Liver (tissue), 9 donors: ENCODE results near the gene NOC2L. TPM values are rescaled to one million over a fixed set of nuclear protein-coding genes. Genes with fewer than 3 reads are reported as not detected.

Source experiments
- DNase-seq: peaks from one replicate; pipeline ENCODE4 v3.0.0-alpha.2; 2017; ENCODE audit warnings: low spot score
- H3K27ac ChIP-seq, 2 donors: one replicate each; pipeline ENCODE4 v1.7.0; 2013; ENCODE audit warnings: inconsistent platforms in 2 of 2, low read length in 2 of 2, control low read depth in 1 of 2, low read depth in 1 of 2, mild to moderate bottlenecking in 1 of 2
- H3K27me3 ChIP-seq, 4 donors: one replicate each; pipeline versions ENCODE4 v1.6.1 to v1.7.0; 2013; ENCODE audit warnings: low read length in 3 of 4, inconsistent platforms in 1 of 4, mild to moderate bottlenecking in 1 of 4, moderate library complexity in 1 of 4; ENCODE audit not compliant: control insufficient read depth in 4 of 4, insufficient read depth in 4 of 4
- H3K36me3 ChIP-seq, 4 donors: one replicate each; pipeline versions ENCODE4 v1.6.1 to v1.7.0; 2013; ENCODE audit warnings: low read length in 3 of 4, mild to moderate bottlenecking in 3 of 4, low read depth in 1 of 4, moderate library complexity in 1 of 4; ENCODE audit not compliant: control insufficient read depth in 4 of 4, insufficient read depth in 3 of 4
- H3K4me1 ChIP-seq, 4 donors: one replicate each; pipeline versions ENCODE4 v1.6.1 to v1.7.0; 2013; ENCODE audit warnings: low read length in 3 of 4, mild to moderate bottlenecking in 3 of 4, moderate library complexity in 1 of 4; ENCODE audit not compliant: control insufficient read depth in 4 of 4, insufficient read depth in 4 of 4
- H3K4me3 ChIP-seq, 3 donors: one replicate each; pipeline versions ENCODE4 v1.6.1 to v1.7.0; 2013; ENCODE audit warnings: low read length in 3 of 3, control low read depth in 1 of 3, low read depth in 1 of 3, mild to moderate bottlenecking in 1 of 3
- H3K9ac ChIP-seq, 2 donors: one replicate each; pipeline ENCODE4 v1.7.0; 2013; ENCODE audit warnings: low read length in 2 of 2, mild to moderate bottlenecking in 2 of 2, moderate library complexity in 2 of 2, control low read depth in 1 of 2, low read depth in 1 of 2
- H3K9me3 ChIP-seq, 4 donors: one replicate each; pipeline versions ENCODE4 v1.6.1 to v1.7.0; 2013; ENCODE audit warnings: low read length in 3 of 4; ENCODE audit not compliant: control insufficient read depth in 4 of 4
- EGR1 ChIP-seq, 2 donors: IDR thresholded peaks; 2 replicates each; pipeline ENCODE4 v1.6.1; 2016 to 2018; ENCODE audit warnings: antibody characterized with exemption in 2 of 2, low read depth in 2 of 2
- FOXA1 ChIP-seq: IDR thresholded peaks from 2 replicates; pipeline ENCODE4 v1.6.1; 2016; ENCODE audit warnings: antibody characterized with exemption
- FOXA2 ChIP-seq: IDR thresholded peaks from 2 replicates; pipeline ENCODE4 v1.6.1; 2016; ENCODE audit warnings: antibody characterized with exemption
- GABPA ChIP-seq, 2 donors: IDR thresholded peaks in 1 of 2; conservative IDR thresholded peaks in 1 of 2; 2 replicates each; pipeline ENCODE4 v1.6.1; 2016; ENCODE audit warnings: antibody characterized with exemption in 2 of 2, mild to moderate bottlenecking in 1 of 2, moderate library complexity in 1 of 2
- HNF4A ChIP-seq, 2 donors: conservative IDR thresholded peaks; 2 replicates each; pipeline ENCODE4 v1.6.1; 2016; ENCODE audit warnings: antibody characterized with exemption in 2 of 2, mild to moderate bottlenecking in 2 of 2
- HNF4G ChIP-seq: IDR thresholded peaks from 2 replicates; pipeline ENCODE4 v1.6.1; 2016; ENCODE audit warnings: antibody characterized with exemption
- JUND ChIP-seq, 2 donors: IDR thresholded peaks; 2 replicates each; pipeline ENCODE4 v1.6.1; 2016; ENCODE audit warnings: antibody characterized with exemption in 2 of 2
- NR2F2 ChIP-seq: IDR thresholded peaks from 2 replicates; pipeline ENCODE4 v1.6.1; 2016; ENCODE audit warnings: antibody characterized with exemption
- REST ChIP-seq: IDR thresholded peaks from 2 replicates; pipeline ENCODE4 v1.6.1; 2016; ENCODE audit warnings: antibody characterized with exemption, mild to moderate bottlenecking
- RXRA ChIP-seq, 2 donors: IDR thresholded peaks; 2 replicates each; pipeline ENCODE4 v1.6.1; 2017 to 2018; ENCODE audit warnings: antibody characterized with exemption in 2 of 2, mild to moderate bottlenecking in 1 of 2
- SP1 ChIP-seq: IDR thresholded peaks from 2 replicates; pipeline ENCODE4 v1.6.1; 2018; ENCODE audit warnings: antibody characterized with exemption, mild to moderate bottlenecking
- YY1 ChIP-seq: IDR thresholded peaks from 2 replicates; pipeline ENCODE4 v1.6.1; 2016; ENCODE audit warnings: antibody characterized with exemption, mild to moderate bottlenecking
- WGBS: extraction: QIAGEN DNeasy Blood & Tissue Kit; methylation state at CpG from one replicate; pipeline ENCODE4 v1.1.7; 2013; 5-methylcytosine and 5-hydroxymethylcytosine counted together
- polyA plus RNA-seq, 2 donors: library from polyadenylated mRNA; stranded (reverse) in 1 of 2; unstranded in 1 of 2; fragments of 200-250 nt in 1 of 2; fragments of >200 nt in 1 of 2; fragmentation: Nextera tagmentation in 1 of 2; extraction: Ambion mirVana in 1 of 2; gene quantifications; one replicate each; pipeline versions ENCODE4 v1.2.1 to v1.2.3, GENCODE V29; 2013 to 2015
- total RNA-seq, 2 donors: library from RNA; depleted of rRNA; stranded (reverse); fragments of >200 nt; gene quantifications; one replicate each; pipeline ENCODE4 v1.2.3, GENCODE V29; 2014
- TF ChIP-seq, protein P1 (sequence below): IDR thresholded peaks from 2 replicates; pipeline ENCODE4 v1.6.1; 2016; ENCODE audit warnings: antibody characterized with exemption
- TF ChIP-seq, protein P2 (sequence below): fragments of 150-350 bp; IDR thresholded peaks from 2 replicates; pipeline ENCODE4 v1.5.1; 2017; ENCODE audit warnings: improper control_type of control experiment, low read depth, low read length; ENCODE audit not compliant: missing input control
- donor health status: healthy.
- donor health status: healthy.
- donor health status: healthy.
- donor health status: healthy.
- donor health status: healthy.

Gene NOC2L
- total and polyA plus RNA-seq, 4 donors: 17.1 to 34.5 (median 30.0) TPM

- no peak overlapping the region for H3K4me3 ChIP-seq
- TF ChIP-seq JUND (IDR thresholded peaks at IDR 0.05) (no peak), GABPA (IDR thresholded peaks at IDR 0.05 in 1 of 2, conservative IDR thresholded peaks at IDR 0.05 in 1 of 2) (no peak), HNF4G (no peak), SP1 (no peak), YY1 (no peak), EGR1 (IDR thresholded peaks at IDR 0.05; ENCODE audit: low read depth in 2 of 2) (no peak), REST (no peak), RXRA (IDR thresholded peaks at IDR 0.05) (no peak), FOXA2 (no peak)
- TF ChIP-seq, protein P1, sequence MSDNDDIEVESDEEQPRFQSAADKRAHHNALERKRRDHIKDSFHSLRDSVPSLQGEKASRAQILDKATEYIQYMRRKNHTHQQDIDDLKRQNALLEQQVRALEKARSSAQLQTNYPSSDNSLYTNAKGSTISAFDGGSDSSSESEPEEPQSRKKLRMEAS: no peak
- TF ChIP-seq, protein P2, sequence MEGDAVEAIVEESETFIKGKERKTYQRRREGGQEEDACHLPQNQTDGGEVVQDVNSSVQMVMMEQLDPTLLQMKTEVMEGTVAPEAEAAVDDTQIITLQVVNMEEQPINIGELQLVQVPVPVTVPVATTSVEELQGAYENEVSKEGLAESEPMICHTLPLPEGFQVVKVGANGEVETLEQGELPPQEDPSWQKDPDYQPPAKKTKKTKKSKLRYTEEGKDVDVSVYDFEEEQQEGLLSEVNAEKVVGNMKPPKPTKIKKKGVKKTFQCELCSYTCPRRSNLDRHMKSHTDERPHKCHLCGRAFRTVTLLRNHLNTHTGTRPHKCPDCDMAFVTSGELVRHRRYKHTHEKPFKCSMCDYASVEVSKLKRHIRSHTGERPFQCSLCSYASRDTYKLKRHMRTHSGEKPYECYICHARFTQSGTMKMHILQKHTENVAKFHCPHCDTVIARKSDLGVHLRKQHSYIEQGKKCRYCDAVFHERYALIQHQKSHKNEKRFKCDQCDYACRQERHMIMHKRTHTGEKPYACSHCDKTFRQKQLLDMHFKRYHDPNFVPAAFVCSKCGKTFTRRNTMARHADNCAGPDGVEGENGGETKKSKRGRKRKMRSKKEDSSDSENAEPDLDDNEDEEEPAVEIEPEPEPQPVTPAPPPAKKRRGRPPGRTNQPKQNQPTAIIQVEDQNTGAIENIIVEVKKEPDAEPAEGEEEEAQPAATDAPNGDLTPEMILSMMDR: no peak
- no peak for DNase-seq
- H3K9ac ChIP-seq: no peak overlapping the region
- no peaks in the 10 kb centered on the region for H3K9me3 ChIP-seq
- H3K27ac ChIP-seq: no peak overlapping the region
- peaks cover 0 to 5% (median 1%) of the 10 kb centered on the region in 4 donors for H3K27me3 ChIP-seq
- H3K4me1 ChIP-seq: peaks cover 3 to 22% (median 15%) of the 10 kb centered on the region in 4 donors
- H3K36me3 ChIP-seq: peaks cover 0 to 6% (median 0%) of the 10 kb centered on the region in 4 donors
- 88% methylated on average over 26 of the region's 26 CpGs for WGBS
These were observed 6.6 kb upstream of the NOC2L start for GRCh38 chr1:965526-966134.

- H3K4me3 ChIP-seq: no peak overlapping the region
- H3K4me1 ChIP-seq: peaks cover 3 to 22% (median 15%) of the 10 kb centered on the region in 4 donors
- H3K9ac ChIP-seq: no peak overlapping the region
- no peak for DNase-seq
- H3K9me3 ChIP-seq: no peaks in the 10 kb centered on the region
- peaks cover 0 to 6% (median 0%) of the 10 kb centered on the region in 4 donors for H3K36me3 ChIP-seq
- peaks cover 0 to 3% (median 0%) of the 10 kb centered on the region in 4 donors for H3K27me3 ChIP-seq
- no peak overlapping the region for H3K27ac ChIP-seq
- 96% methylated on average over 43 of the region's 51 CpGs for WGBS
- TF ChIP-seq FOXA1: no peak
- TF ChIP-seq EGR1 (IDR thresholded peaks at IDR 0.05; ENCODE audit: low read depth in 2 of 2): no peak
- TF ChIP-seq NR2F2: no peak
- TF ChIP-seq HNF4A (conservative IDR thresholded peaks at IDR 0.05): no peak
- no peak for TF ChIP-seq RXRA (IDR thresholded peaks at IDR 0.05)
These were observed 5.9 kb upstream of the NOC2L start for GRCh38 chr1:964691-965525.
